Activated naive CD4-positive, alpha-beta T cell treated with anti-CD3 and anti-CD28 coated beads, Interleukin-2, amount 50 U/mL, for 72 hours (primary cell): ENCODE data around the gene PRDM5. TPM values are rescaled to one million over a fixed set of nuclear protein-coding genes. Genes with fewer than 3 reads are reported as not detected.

Source experiments
- ATAC-seq, 2 donors: fragments of 150-1000 bp; cut with Tn5 transposase; 2 replicates each; pipeline ENCODE4 v1.10.0; 2021; ENCODE audit warnings: mild to moderate bottlenecking in 2 of 2, moderate library complexity in 2 of 2
- DNase-seq, 2 donors: peaks; one replicate each; pipeline ENCODE4 v3.0.0; 2021 to 2022; ENCODE audit warnings: low spot score in 2 of 2
- H3K27ac Mint-ChIP-seq, 2 donors: one replicate each; pipeline ENCODE4 v1.8.0; 2022; ENCODE audit warnings: mild to moderate bottlenecking in 2 of 2, mixed read lengths in 2 of 2
- H3K36me3 Mint-ChIP-seq, 2 donors: one replicate each; pipeline ENCODE4 v1.8.0; 2022; ENCODE audit warnings: mixed read lengths in 2 of 2
- H3K9me3 Mint-ChIP-seq, 2 donors: one replicate each; pipeline ENCODE4 v1.8.0; 2022; ENCODE audit warnings: mixed read lengths in 2 of 2
- total RNA-seq, 2 donors: library from RNA; stranded (reverse); gene quantifications; one replicate each; pipeline ENCODE4 v1.2.3, GENCODE V29; 2022

The PRDM5 gene
- 1 to 10 TPM in 1 of 2 donors, under 1 TPM in 1; 0.25 to 1.5 TPM for total RNA-seq

- Mint-ChIP-seq H3K9me3 (no peaks in the 10 kb centered on the region), H3K27ac (peak within 1 kb of the TSS; percentile 44 to 81), H3K36me3 (peaks cover 7 to 8% of the 10 kb centered on the region in 2 donors)
- ATAC-seq (peak; percentile 51 to 65), DNase-seq (peak in 1 of 2 donors; percentile 23)
Observed at GRCh38 chr4:120922381-120923206, at the start of gene PRDM5. Gene PRDM5, minus strand, starts transcription at chr4:120922726. Its CDS starts 118 bp downstream, at chr4:120922608.

- Mint-ChIP-seq H3K36me3 (no peaks in the 10 kb centered on the region), H3K27ac (no peak overlapping the region), H3K9me3 (no peaks in the 10 kb centered on the region)
- DNase-seq, result no peak
- ATAC-seq, result no peak
Observed at GRCh38 chr4:120971884-120972283, 49.4 kb upstream of the PRDM5 start.

GRCh38 chr4:120965938-120966337, 43.4 kb upstream of the PRDM5 start:
- no peak for DNase-seq
- no peak for ATAC-seq
- Mint-ChIP-seq H3K36me3 (no peaks in the 10 kb centered on the region), H3K27ac (no peak overlapping the region), H3K9me3 (no peaks in the 10 kb centered on the region)

GRCh38 chr4:120964596-120964995, 42.1 kb upstream of the PRDM5 start:
- no peaks in the 10 kb centered on the region for H3K9me3 Mint-ChIP-seq
- DNase-seq, result no peak
- no peaks in the 10 kb centered on the region for H3K36me3 Mint-ChIP-seq
- no peak for ATAC-seq
- no peak overlapping the region for H3K27ac Mint-ChIP-seq

GRCh38 chr4:120963449-120963848, 40.9 kb upstream of the PRDM5 start:
- ATAC-seq (no peak), DNase-seq (no peak)
- no peaks in the 10 kb centered on the region for H3K9me3 Mint-ChIP-seq
- no peak overlapping the region for H3K27ac Mint-ChIP-seq
- H3K36me3 Mint-ChIP-seq, result no peaks in the 10 kb centered on the region

- DNase-seq (no peak), ATAC-seq (no peak)
- no peaks in the 10 kb centered on the region for H3K36me3 Mint-ChIP-seq
Observed at GRCh38 chr4:120960656-120961267, 38.2 kb upstream of the PRDM5 start.

GRCh38 chr4:120948382-120948781, 25.9 kb upstream of the PRDM5 start:
- DNase-seq (no peak), ATAC-seq (no peak)
- Mint-ChIP-seq H3K27ac (no peak overlapping the region), H3K9me3 (peaks cover 29 to 30% of the 10 kb centered on the region in 2 donors), H3K36me3 (peaks cover 15 to 34% of the 10 kb centered on the region in 2 donors)

More at GRCh38 chr4:120960656-120961267, 38.2 kb upstream of the PRDM5 start:
- Mint-ChIP-seq H3K27ac (no peak overlapping the region), H3K9me3 (no peaks in the 10 kb centered on the region)

GRCh38 chr4:120942776-120943175, 20.2 kb upstream of the PRDM5 start:
- Mint-ChIP-seq H3K36me3 (peaks cover 10 to 29% of the 10 kb centered on the region in 2 donors), H3K9me3 (peaks cover 20 to 24% of the 10 kb centered on the region in 2 donors), H3K27ac (no peak overlapping the region)
- no peak for ATAC-seq
- DNase-seq, result no peak

- H3K27ac Mint-ChIP-seq, result peak overlapping the region in 1 of 2 donors; percentile 25
- H3K36me3 Mint-ChIP-seq, result peaks cover 0 to 16% of the 10 kb centered on the region in 2 donors
- DNase-seq (no peak), ATAC-seq (no peak)
- H3K9me3 Mint-ChIP-seq, result peaks cover 13 to 14% of the 10 kb centered on the region in 2 donors
Observed at GRCh38 chr4:120940547-120940946, 18.0 kb upstream of the PRDM5 start.

- DNase-seq, result no peak
- peaks cover 0 to 7% of the 10 kb centered on the region in 2 donors for H3K36me3 Mint-ChIP-seq
- peaks cover 5% of the 10 kb centered on the region in 2 donors for H3K9me3 Mint-ChIP-seq
- ATAC-seq, result no peak
- no peak overlapping the region for H3K27ac Mint-ChIP-seq
Observed at GRCh38 chr4:120939693-120940092, 17.2 kb upstream of the PRDM5 start.

GRCh38 chr4:120929847-120930246, 7.3 kb upstream of the PRDM5 start:
- no peak for DNase-seq

GRCh38 chr4:120927801-120928409, 5.4 kb upstream of the PRDM5 start:
- H3K9me3 Mint-ChIP-seq, result peaks cover 0 to 4% of the 10 kb centered on the region in 2 donors
- no peak for DNase-seq
- peak in 1 of 2 donors; percentile 53 for ATAC-seq
- H3K36me3 Mint-ChIP-seq, result no peaks in the 10 kb centered on the region
- no peak overlapping the region for H3K27ac Mint-ChIP-seq

More at GRCh38 chr4:120929847-120930246, 7.3 kb upstream of the PRDM5 start:
- Mint-ChIP-seq H3K36me3 (no peaks in the 10 kb centered on the region), H3K27ac (no peak overlapping the region), H3K9me3 (peaks cover 0 to 4% of the 10 kb centered on the region in 2 donors)
- no peak for ATAC-seq

- DNase-seq (no peak), ATAC-seq (no peak)
- Mint-ChIP-seq H3K27ac (no peak overlapping the region), H3K9me3 (peaks cover 0 to 4% of the 10 kb centered on the region in 2 donors), H3K36me3 (peaks cover 5 to 6% of the 10 kb centered on the region in 2 donors)
Observed at GRCh38 chr4:120926358-120927025, 4.0 kb upstream of the PRDM5 start.

GRCh38 chr4:120924931-120925330, 2.4 kb upstream of the PRDM5 start:
- no peak for ATAC-seq
- H3K27ac Mint-ChIP-seq, result no peak overlapping the region
- H3K36me3 Mint-ChIP-seq, result peaks cover 7 to 8% of the 10 kb centered on the region in 2 donors
- no peak for DNase-seq
- peaks cover 0 to 4% of the 10 kb centered on the region in 2 donors for H3K9me3 Mint-ChIP-seq

- no peaks in the 10 kb centered on the region for H3K9me3 Mint-ChIP-seq
- peak overlapping the region in 1 of 2 donors; percentile 44 for H3K27ac Mint-ChIP-seq
- DNase-seq (no peak), ATAC-seq (no peak)
- peaks cover 7 to 8% of the 10 kb centered on the region in 2 donors for H3K36me3 Mint-ChIP-seq
Observed at GRCh38 chr4:120923207-120923522, 639 bp upstream of the PRDM5 start.

GRCh38 chr4:120921456-120922380, 808 bp downstream of the PRDM5 start:
- H3K27ac Mint-ChIP-seq, result peak overlapping the region; percentile 44 to 81
- H3K9me3 Mint-ChIP-seq, result no peaks in the 10 kb centered on the region
- peaks cover 7 to 8% of the 10 kb centered on the region in 2 donors for H3K36me3 Mint-ChIP-seq
- ATAC-seq (peak; percentile 59 to 88), DNase-seq (peak in 1 of 2 donors; percentile 81)
